Karpas-422 (cell line): Measurements from ENCODE around the gene CFAP46. TPM values are rescaled to one million over a fixed set of nuclear protein-coding genes. Genes with fewer than 3 reads are reported as not detected.
"Not testable (repeated sequence)": the region's sequence is repeated elsewhere in the genome, so short reads cannot be mapped to it uniquely, and the experiment has no call there.

ENCODE experiments used
- DNase-seq: peaks from one replicate; pipeline ENCODE4 v3.0.0-alpha.2; 2015
- H2AFZ ChIP-seq: fragments of 200-600 bp; sonication (generic); 2 replicates; pipeline ENCODE4 v1.6.1; 2014; ENCODE audit warnings: antibody characterized with exemption, low read length, mixed read lengths
- H3K27ac ChIP-seq: fragments of 200-600 bp; sonication (generic); 2 replicates; pipeline ENCODE4 v1.5.1; 2014; ENCODE audit warnings: mild to moderate bottlenecking, low read length, moderate library complexity
- H3K27me3 ChIP-seq: fragments of 200-600 bp; sonication (generic); 2 replicates; pipeline ENCODE4 v1.6.1; 2014; ENCODE audit warnings: low read length, mixed read lengths
- H3K36me3 ChIP-seq: fragments of 200-600 bp; sonication (generic); 2 replicates; pipeline ENCODE4 v1.6.1; 2014; ENCODE audit warnings: low read length, mixed read lengths; ENCODE audit not compliant: insufficient read depth
- H3K4me1 ChIP-seq: fragments of 200-600 bp; sonication (generic); 2 replicates; pipeline ENCODE4 v1.6.1; 2014; ENCODE audit warnings: mild to moderate bottlenecking, low read length, mixed read lengths
- H3K4me2 ChIP-seq: fragments of 200-600 bp; sonication (generic); 2 replicates; pipeline ENCODE4 v1.6.1; 2014; ENCODE audit warnings: low read length, low read depth, mild to moderate bottlenecking; ENCODE audit not compliant: poor library complexity, severe bottlenecking
- H3K4me3 ChIP-seq: fragments of 200-600 bp; sonication (generic); 2 replicates; pipeline ENCODE4 v1.5.1; 2014; ENCODE audit warnings: mild to moderate bottlenecking, antibody characterized with exemption, low read length, mixed read lengths
- H3K79me2 ChIP-seq: fragments of 200-600 bp; sonication (generic); 2 replicates; pipeline ENCODE4 v1.6.1; 2014; ENCODE audit warnings: mild to moderate bottlenecking, low read length, mixed read lengths
- H3K9ac ChIP-seq: fragments of 200-600 bp; sonication (generic); 2 replicates; pipeline ENCODE4 v1.6.0; 2014; ENCODE audit warnings: low read length
- H3K9me2 ChIP-seq: fragments of 200-600 bp; sonication (generic), shearing (Covaris generic); replicated peaks from 2 replicates; pipeline ENCODE4 v1.6.0; 2014; ENCODE audit warnings: mild to moderate bottlenecking, low read length, moderate library complexity; ENCODE audit not compliant: insufficient read depth
- H3K9me3 ChIP-seq: fragments of 300-700, 200-600 bp; sonication (generic); 2 replicates; pipeline ENCODE4 v1.6.1; 2014; ENCODE audit warnings: low read length, mixed read lengths
- H4K20me1 ChIP-seq: fragments of 200-600 bp; sonication (generic); 2 replicates; pipeline ENCODE4 v1.6.1; 2014; ENCODE audit warnings: mild to moderate bottlenecking, antibody characterized with exemption, low read length, low read depth; ENCODE audit not compliant: insufficient read depth
- total RNA-seq: library from RNA; depleted of rRNA; stranded (reverse); fragments of >200 nt; shearing (Covaris generic); gene quantifications from 2 replicates; pipeline ENCODE4 v1.2.3, GENCODE V29; 2014; ENCODE audit warnings: low replicate concordance

Gene CFAP46
- total RNA-seq, 1 experiment from 2014 or later: 0.22 TPM

DNA sequence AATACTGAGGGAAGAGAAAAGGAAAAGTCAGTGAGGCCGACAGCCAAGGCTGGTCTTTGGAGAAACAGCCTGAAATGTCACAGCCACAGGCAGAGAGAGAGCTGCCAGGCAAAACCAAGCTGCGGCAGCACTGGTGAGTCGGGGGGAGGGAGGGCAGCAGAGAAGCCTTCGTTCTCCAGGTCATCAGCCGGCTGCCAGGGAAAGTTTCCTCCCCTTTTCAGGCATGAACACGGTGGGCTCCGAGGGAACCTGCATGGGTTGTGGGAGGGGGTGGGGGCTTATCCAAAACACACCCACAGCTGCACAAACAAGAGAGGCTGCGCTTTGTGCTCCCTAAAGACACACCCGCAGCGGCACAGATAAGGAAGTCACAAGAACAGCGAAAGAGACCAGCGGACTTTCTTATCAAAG is 94.1 kb downstream of the CFAP46 start:
- Histone ChIP-seq H3K4me2 (no peak overlapping the region), H3K27me3 (no peaks in the 10 kb centered on the region), H3K4me3 (no peak overlapping the region)

DNA sequence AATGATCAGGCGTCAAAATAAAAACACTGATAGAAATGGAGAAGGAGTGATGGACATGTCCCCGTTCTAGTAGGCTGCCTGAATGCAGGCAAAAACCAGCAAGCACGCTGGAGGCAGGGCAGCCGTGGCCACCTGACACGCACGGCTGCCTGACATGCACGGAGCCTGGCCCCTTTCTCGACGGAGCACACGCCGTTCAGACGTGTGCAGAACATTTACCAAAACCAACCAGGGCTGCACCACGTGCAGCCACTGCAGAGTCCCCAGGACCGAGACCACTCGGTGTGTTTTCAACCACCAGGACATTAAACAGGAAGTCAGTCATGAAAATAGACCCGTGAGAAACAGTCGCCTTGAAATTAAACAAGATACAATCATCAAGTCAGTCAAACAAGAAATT is 94.5 kb downstream of the CFAP46 start:
- Histone ChIP-seq H3K9me3 (no peaks in the 10 kb centered on the region), H3K79me2 (no peaks in the 10 kb centered on the region), H3K4me2 (no peak overlapping the region), H3K4me3 (no peak overlapping the region), H2AFZ (no peak overlapping the region), H4K20me1 (no peaks in the 10 kb centered on the region), H3K27me3 (no peaks in the 10 kb centered on the region), H3K27ac (no peak overlapping the region), H3K36me3 (no peaks in the 10 kb centered on the region), H3K9ac (no peak overlapping the region), H3K4me1 (no peaks in the 10 kb centered on the region), H3K9me2 (no peaks in the 10 kb centered on the region)
- DNase-seq: no peak

More for the DNA sequence above, 94.1 kb downstream of the CFAP46 start:
- no peak overlapping the region for H3K27ac ChIP-seq
- no peaks in the 10 kb centered on the region for H3K9me3 ChIP-seq
- H4K20me1 ChIP-seq: no peaks in the 10 kb centered on the region
- no peaks in the 10 kb centered on the region for H3K4me1 ChIP-seq
- H3K9me2 ChIP-seq: no peaks in the 10 kb centered on the region
- H3K9ac ChIP-seq: no peak overlapping the region
- H2AFZ ChIP-seq: no peak overlapping the region
- DNase-seq: no peak
- no peaks in the 10 kb centered on the region for H3K79me2 ChIP-seq
- H3K36me3 ChIP-seq: no peaks in the 10 kb centered on the region

DNA sequence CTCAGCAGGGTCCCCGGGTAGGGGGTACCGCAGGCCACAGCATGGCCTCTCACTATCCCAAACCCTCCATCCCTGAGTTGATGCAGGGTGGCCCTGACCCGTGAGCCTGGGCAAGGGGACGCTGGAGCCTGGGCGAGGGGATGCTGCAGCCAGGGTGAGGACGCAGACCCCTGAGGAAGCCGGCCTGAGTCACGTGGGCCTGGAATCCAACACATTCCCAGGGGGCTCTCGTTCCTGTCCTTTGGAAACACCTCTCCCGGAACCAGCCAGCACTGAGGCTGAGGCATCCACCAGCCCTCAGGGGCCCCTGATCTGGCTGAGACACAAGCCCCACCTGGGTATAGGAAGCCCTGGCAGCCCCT is 95.0 kb downstream of the CFAP46 start:
- no peak overlapping the region for H2AFZ ChIP-seq
- H3K9me2 ChIP-seq: no peaks in the 10 kb centered on the region
- no peak for DNase-seq
- H4K20me1 ChIP-seq: no peaks in the 10 kb centered on the region
- H3K36me3 ChIP-seq: no peaks in the 10 kb centered on the region
- H3K4me2 ChIP-seq: no peak overlapping the region
- no peaks in the 10 kb centered on the region for H3K27me3 ChIP-seq
- no peak overlapping the region for H3K4me3 ChIP-seq
- no peak overlapping the region for H3K27ac ChIP-seq
- H3K9ac ChIP-seq: no peak overlapping the region
- H3K79me2 ChIP-seq: no peaks in the 10 kb centered on the region
- H3K9me3 ChIP-seq: peaks cover 2% of the 10 kb centered on the region
- H3K4me1 ChIP-seq: no peaks in the 10 kb centered on the region

DNA sequence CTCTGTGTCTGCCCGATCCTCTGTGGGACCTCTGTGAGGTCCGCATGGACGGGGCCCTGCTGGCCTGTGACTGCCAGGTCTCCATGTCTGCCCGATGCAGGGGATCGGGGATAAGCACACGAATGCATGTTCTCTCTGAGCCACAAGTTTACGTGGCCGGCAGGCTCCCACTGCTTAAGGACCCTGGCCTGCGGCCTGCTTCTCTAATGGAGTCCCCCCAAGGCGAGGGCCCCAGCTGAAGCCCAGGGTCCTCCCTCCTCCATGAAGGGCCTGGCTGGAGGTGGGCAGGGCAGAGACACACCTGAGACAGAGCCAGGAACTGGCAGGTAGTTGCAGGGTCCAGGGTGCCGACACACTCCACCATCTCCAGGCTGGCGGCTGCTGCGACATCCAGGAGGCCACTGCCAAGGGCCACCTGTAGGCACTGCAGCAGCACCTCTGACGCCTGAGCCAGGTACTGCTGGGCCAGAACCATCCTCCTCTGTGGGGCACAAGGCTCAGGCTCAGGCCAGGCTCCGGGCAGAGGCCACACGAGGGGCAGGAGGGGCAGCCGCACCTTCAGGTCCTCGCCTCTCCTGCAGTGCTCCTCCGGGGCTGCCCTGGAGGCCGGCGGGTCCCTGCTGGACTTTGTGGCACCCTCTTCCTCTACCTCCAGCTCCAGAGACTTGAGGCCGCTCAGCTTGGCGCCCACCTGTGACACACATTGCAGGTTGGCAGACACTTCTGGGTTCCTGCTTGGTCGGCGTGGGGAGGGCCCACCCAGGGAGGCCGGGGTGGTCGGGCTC is 95.5 kb downstream of the CFAP46 start:
- Histone ChIP-seq H3K4me1 (no peaks in the 10 kb centered on the region), H3K27me3 (no peaks in the 10 kb centered on the region), H3K79me2 (no peaks in the 10 kb centered on the region), H3K9me3 (peaks cover 7% of the 10 kb centered on the region), H4K20me1 (no peaks in the 10 kb centered on the region), H3K9ac (no peak overlapping the region), H3K4me2 (no peak overlapping the region), H3K9me2 (no peaks in the 10 kb centered on the region), H3K27ac (no peak overlapping the region), H3K36me3 (no peaks in the 10 kb centered on the region), H3K4me3 (no peak overlapping the region), H2AFZ (no peak overlapping the region)
- DNase-seq: no peak

DNA sequence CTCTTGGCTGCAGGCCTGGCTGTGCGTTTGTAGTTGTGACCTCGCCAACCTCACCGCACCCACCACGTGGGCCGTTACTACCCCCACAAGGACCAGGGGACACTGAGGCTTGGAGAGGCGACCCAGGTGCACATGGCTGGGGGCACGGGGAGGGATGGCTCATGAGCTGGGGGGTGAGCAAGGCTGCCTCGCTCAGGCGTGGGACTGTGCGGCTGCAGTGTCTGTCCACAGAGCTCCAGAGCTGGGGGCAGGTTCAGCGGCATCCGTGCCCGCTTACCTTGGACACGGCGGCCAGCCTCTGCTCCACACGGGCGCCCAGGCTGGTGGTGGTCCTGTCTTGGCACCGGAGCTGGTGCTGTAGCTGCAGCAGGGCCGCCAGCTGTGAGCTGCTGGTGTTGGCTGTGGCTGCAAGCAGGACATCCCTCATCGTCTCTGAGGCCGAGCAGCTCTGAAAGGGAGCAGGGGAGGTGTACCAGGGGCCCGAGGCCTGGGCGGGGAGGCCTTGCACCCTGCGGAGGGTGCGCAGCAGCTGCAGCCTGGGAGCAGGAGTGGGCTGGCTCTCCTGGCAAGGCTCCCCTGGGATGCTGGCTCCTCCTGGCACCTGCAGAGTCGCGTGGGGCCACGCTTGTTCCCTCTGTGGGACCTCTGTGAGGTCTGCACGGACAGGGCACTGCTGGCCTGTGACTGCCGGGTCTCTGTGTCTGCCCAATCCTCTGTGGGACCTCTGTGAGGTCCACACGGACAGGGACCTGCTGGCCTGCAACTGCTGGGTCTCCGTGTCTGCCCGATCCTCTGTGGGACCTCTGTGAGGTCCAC is 96.4 kb downstream of the CFAP46 start:
- H3K9me3 ChIP-seq: peaks cover 7% of the 10 kb centered on the region

DNA sequence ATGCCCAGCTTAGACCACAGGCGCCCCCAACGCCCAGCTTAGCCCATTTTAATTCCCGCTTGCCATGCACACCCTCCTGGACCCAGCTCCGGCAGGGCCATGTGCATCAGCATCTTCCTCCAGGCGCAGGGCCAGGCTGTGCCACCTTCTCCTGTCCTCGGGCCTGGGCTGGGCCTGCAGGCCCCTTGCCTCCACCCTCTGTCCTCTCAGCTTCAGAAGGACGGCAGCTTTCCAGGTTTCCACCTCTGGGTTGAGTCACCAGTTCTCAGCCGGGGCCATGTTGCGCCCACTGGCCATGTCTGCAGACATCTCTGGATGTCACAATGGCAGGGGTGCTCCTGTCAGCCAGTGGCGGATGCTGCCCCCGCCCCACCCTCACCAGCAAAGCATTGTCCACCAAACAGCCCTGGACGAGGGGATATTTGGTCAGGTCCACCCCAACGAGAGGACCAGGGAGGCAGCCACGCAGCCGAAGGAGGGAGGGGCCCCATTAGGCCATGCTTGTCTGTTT is 97.3 kb downstream of the CFAP46 start:
- Histone ChIP-seq H3K9me2 (no peaks in the 10 kb centered on the region), H3K27ac (no peak overlapping the region), H3K4me3 (no peak overlapping the region), H3K79me2 (no peaks in the 10 kb centered on the region), H3K4me1 (no peaks in the 10 kb centered on the region), H3K9ac (no peak overlapping the region), H3K9me3 (peaks cover 7% of the 10 kb centered on the region), H3K36me3 (no peaks in the 10 kb centered on the region), H3K4me2 (no peak overlapping the region), H3K27me3 (no peaks in the 10 kb centered on the region), H4K20me1 (no peaks in the 10 kb centered on the region), H2AFZ (no peak overlapping the region)
- no peak for DNase-seq

More for the DNA sequence above, 96.4 kb downstream of the CFAP46 start:
- Histone ChIP-seq H3K79me2 (no peaks in the 10 kb centered on the region), H4K20me1 (no peaks in the 10 kb centered on the region), H3K27ac (no peak overlapping the region), H3K27me3 (no peaks in the 10 kb centered on the region), H3K4me3 (no peak overlapping the region), H3K36me3 (no peaks in the 10 kb centered on the region), H3K9ac (no peak overlapping the region), H3K4me2 (no peak overlapping the region), H3K4me1 (no peaks in the 10 kb centered on the region), H3K9me2 (no peaks in the 10 kb centered on the region), H2AFZ (no peak overlapping the region)
- no peak for DNase-seq

DNA sequence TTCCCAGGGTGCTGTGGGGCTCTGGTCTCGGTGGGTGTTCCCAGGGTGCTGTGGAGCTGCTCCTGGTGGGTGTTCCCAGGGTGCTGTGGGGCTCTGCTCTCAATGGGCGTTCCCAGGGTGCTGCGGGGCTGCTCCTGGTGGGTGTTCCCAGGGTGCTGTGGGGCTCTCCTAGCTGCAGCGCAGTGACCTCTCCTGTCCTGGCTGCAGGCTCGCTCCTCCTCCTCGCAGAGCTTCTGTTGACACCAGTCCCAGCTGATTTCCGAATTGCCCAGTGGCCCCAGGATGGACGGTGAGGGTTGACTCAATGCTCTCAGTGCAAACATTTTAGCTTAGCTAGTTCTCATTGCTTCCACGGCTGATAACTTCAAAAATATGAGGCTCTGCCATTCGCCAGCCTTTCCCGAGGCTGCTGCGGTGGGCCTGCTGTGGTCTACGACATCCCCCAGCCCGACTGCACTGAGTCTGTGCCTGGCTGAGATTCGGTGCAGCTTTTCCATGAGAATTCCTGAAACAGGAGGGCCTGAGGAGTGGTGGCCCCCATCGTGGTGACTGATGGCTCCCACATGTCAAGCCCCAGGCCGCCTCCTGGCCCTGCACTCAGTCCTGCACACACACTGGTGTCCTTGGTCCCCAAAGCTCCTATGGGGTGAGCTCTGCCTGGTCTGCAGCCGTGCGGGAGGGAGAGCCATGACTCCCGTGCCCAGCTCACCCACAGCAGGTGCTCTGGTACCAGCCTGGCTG is 98.1 kb downstream of the CFAP46 start:
- Histone ChIP-seq H3K4me2 (no peak overlapping the region), H2AFZ (no peak overlapping the region), H3K4me3 (no peak overlapping the region), H3K27me3 (no peaks in the 10 kb centered on the region), H3K27ac (no peak overlapping the region), H3K9me3 (peaks cover 7% of the 10 kb centered on the region), H3K4me1 (no peaks in the 10 kb centered on the region), H4K20me1 (no peaks in the 10 kb centered on the region), H3K36me3 (no peaks in the 10 kb centered on the region), H3K9ac (no peak overlapping the region), H3K79me2 (no peaks in the 10 kb centered on the region), H3K9me2 (no peaks in the 10 kb centered on the region)
- no peak for DNase-seq

DNA sequence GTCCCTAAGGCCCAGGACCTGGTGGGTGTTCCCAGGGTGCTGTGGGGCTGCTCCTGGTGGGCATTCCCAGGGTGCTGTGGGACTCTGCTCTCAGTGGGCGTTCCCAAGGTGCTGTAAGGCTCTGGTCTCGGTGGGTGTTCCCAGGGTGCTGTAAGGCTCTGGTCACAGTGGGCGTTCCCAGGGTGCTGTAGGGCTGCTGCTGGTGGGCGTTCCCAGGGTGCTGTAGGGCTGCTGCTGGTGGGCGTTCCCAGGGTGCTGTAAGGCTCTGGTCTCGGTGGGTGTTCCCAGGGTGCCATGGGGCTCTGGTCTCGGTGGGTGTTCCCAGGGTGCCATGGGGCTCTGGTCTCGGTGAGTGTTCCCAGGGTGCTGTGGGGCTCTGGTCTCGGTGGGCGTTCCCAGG is 99.1 kb downstream of the CFAP46 start:
- H4K20me1 ChIP-seq, H3K79me2 ChIP-seq, H3K9me2 ChIP-seq, H3K9me3 ChIP-seq, H3K4me1 ChIP-seq, H3K36me3 ChIP-seq, H3K4me2 ChIP-seq, H3K27ac ChIP-seq, DNase-seq, H3K4me3 ChIP-seq, H3K9ac ChIP-seq, H2AFZ ChIP-seq, H3K27me3 ChIP-seq: not testable (repeated sequence)
